Neuronal stem cell (in vitro differentiated cells): ENCODE measurements around the gene KCNK3.
"Not testable (repeated sequence)": the region's sequence is repeated elsewhere in the genome, so short reads cannot be mapped to it uniquely, and the experiment has no call there.

Experiments used
- DNase-seq: peaks from one replicate; pipeline ENCODE4 v3.0.0-alpha.2; 2013; ENCODE audit warnings: low spot score
- H2AFZ ChIP-seq: one replicate; pipeline ENCODE4 v1.6.1; 2013; ENCODE audit warnings: mild to moderate bottlenecking, low read length, inconsistent platforms
- H2AK5ac ChIP-seq: 2 replicates; pipeline ENCODE4 v1.6.1; 2013; ENCODE audit warnings: low read depth, mild to moderate bottlenecking, inconsistent platforms, low read length, moderate library complexity, mixed read lengths
- H2BK120ac ChIP-seq: 2 replicates; pipeline ENCODE4 v1.6.1; 2013; ENCODE audit warnings: low read depth, mild to moderate bottlenecking, inconsistent platforms, low read length, moderate library complexity, mixed read lengths
- H2BK12ac ChIP-seq: one replicate; pipeline ENCODE4 v1.6.1; 2013; ENCODE audit warnings: low read length, inconsistent platforms
- H2BK15ac ChIP-seq: 2 replicates; pipeline ENCODE4 v1.6.1; 2013; ENCODE audit warnings: mild to moderate bottlenecking, low read length, inconsistent platforms, mixed read lengths
- H2BK5ac ChIP-seq: one replicate; pipeline ENCODE4 v1.6.1; 2013; ENCODE audit warnings: inconsistent platforms, mild to moderate bottlenecking, low read length, moderate library complexity
- H3K14ac ChIP-seq: one replicate; pipeline ENCODE4 v1.6.1; 2013; ENCODE audit warnings: low read length, inconsistent platforms
- H3K18ac ChIP-seq: 2 replicates; pipeline ENCODE4 v1.6.1; 2013; ENCODE audit warnings: low read length, inconsistent platforms
- H3K23ac ChIP-seq: 2 replicates; pipeline ENCODE4 v1.6.1; 2013; ENCODE audit warnings: low read depth, mild to moderate bottlenecking, mixed read lengths, low read length, inconsistent platforms; ENCODE audit not compliant: poor library complexity
- H3K27ac ChIP-seq: replicated peaks from 3 replicates; pipeline ENCODE4 v1.5.1; 2013; ENCODE audit warnings: low read length, inconsistent platforms
- H3K27me3 ChIP-seq, 3 experiments: 2 replicates each; pipeline ENCODE4 v1.6.1; 2013; ENCODE audit warnings: low read length in 3 of 3, mild to moderate bottlenecking in 2 of 3, inconsistent platforms in 1 of 3, low read depth in 1 of 3, mixed read lengths in 1 of 3, moderate library complexity in 1 of 3; ENCODE audit not compliant: control insufficient read depth in 3 of 3, insufficient read depth in 3 of 3
- H3K36me3 ChIP-seq, 2 donors: replicated peaks in 1 of 2; 2 replicates each; pipeline ENCODE4 v1.6.1; 2013; ENCODE audit warnings: low read length in 2 of 2; ENCODE audit not compliant: control insufficient read depth in 2 of 2, insufficient read depth in 2 of 2
- H3K4ac ChIP-seq: 2 replicates; pipeline ENCODE4 v1.6.1; 2013; ENCODE audit warnings: inconsistent platforms, mild to moderate bottlenecking, low read length, moderate library complexity
- H3K4me1 ChIP-seq, 2 donors: 1 replicate in 1 of 2; 2 replicates in 1 of 2; pipeline ENCODE4 v1.6.1; 2013; ENCODE audit warnings: low read length in 2 of 2, low read depth in 1 of 2; ENCODE audit not compliant: control insufficient read depth in 2 of 2, insufficient read depth in 1 of 2
- H3K4me2 ChIP-seq: one replicate; pipeline ENCODE4 v1.6.1; 2013; ENCODE audit warnings: mild to moderate bottlenecking, low read length, inconsistent platforms; ENCODE audit not compliant: insufficient read depth, poor library complexity, severe bottlenecking
- H3K4me3 ChIP-seq, 2 donors: 2 replicates each; pipeline ENCODE4 v1.5.1; 2013; ENCODE audit warnings: low read length in 2 of 2, mild to moderate bottlenecking in 2 of 2, inconsistent platforms in 1 of 2, moderate library complexity in 1 of 2
- H3K79me1 ChIP-seq: one replicate; pipeline ENCODE4 v1.6.1; 2013; ENCODE audit warnings: low read depth, mild to moderate bottlenecking, inconsistent platforms, low read length, moderate library complexity
- H3K9ac ChIP-seq: one replicate; pipeline ENCODE4 v1.6.1; 2013; ENCODE audit warnings: mild to moderate bottlenecking, low read depth, low read length, inconsistent platforms; ENCODE audit not compliant: poor library complexity
- H3K9me3 ChIP-seq, 2 donors: replicated peaks in 1 of 2; 2 replicates each; pipeline versions ENCODE3 to v1.6.1; 2013; ENCODE audit warnings: low read length in 2 of 2, mild to moderate bottlenecking in 2 of 2, inconsistent platforms in 1 of 2, low read depth in 1 of 2, mixed read lengths in 1 of 2, moderate library complexity in 1 of 2; ENCODE audit not compliant: control insufficient read depth in 2 of 2, insufficient read depth in 1 of 2
- H4K8ac ChIP-seq: one replicate; pipeline ENCODE4 v1.6.1; 2013; ENCODE audit warnings: low read depth, mild to moderate bottlenecking, inconsistent platforms, low read length, moderate library complexity
- H4K91ac ChIP-seq: one replicate; pipeline ENCODE4 v1.6.1; 2013; ENCODE audit warnings: low read length, low read depth, mild to moderate bottlenecking, inconsistent platforms; ENCODE audit not compliant: poor library complexity
- WGBS, 2 donors: extraction: QIAGEN DNeasy Blood & Tissue Kit; methylation state at CpG; one replicate each; pipeline ENCODE4 v1.1.7; 2013; ENCODE audit warnings: missing lambda C conversion rate in 2 of 2, mixed read lengths in 1 of 2; ENCODE audit not compliant: insufficient read length in 2 of 2, insufficient replicate concordance in 1 of 2; ENCODE audit errors: extremely low coverage in 2 of 2; 5-methylcytosine and 5-hydroxymethylcytosine counted together

Gene KCNK3

DNA sequence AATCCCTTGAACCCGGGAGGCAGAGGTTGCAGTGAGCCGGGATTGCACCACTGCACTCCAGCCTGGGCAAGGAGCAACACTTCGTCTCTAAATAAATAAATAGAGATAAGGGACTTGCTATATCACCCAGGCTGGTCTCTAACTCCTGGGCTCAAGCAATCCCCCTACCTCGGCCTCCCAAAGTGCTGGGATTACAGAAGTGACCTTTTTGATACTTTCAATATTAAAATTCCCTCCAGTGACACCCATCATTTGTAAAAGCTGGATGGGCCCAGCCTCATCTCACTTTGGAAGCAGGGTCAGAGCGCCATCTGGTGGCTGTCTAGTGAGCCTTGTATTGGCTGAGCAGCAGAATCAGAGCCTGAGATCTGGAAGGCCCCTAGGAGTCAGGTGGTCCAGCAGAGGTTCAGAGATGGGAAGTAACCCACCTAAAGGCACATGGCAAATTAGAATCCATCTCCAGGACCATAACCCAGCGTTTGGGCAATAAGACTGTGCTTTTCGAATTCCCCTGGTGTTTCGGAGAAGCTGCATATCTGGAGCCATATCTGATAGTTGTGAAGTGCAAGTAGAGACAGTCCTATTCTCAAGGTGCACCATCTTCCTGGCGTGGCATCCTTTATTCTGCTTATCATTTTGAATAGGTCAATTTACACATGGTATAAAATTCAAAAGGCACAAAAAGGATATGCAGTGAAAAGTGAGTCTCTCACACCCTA, 53.2 kb downstream of the KCNK3 start:
- peak overlapping the region; percentile 37 for H2AFZ ChIP-seq
- H3K27me3 ChIP-seq: no peaks in the 10 kb centered on the region
- no peak overlapping the region for H2BK12ac ChIP-seq
- H3K23ac ChIP-seq: no peak overlapping the region
- no peak overlapping the region for H2AK5ac ChIP-seq
- H3K4ac ChIP-seq: no peak overlapping the region
- H2BK5ac ChIP-seq: no peak overlapping the region
- H2BK120ac ChIP-seq: no peak overlapping the region
- no peak overlapping the region for H3K14ac ChIP-seq
- H3K18ac ChIP-seq: no peak overlapping the region
- no peak overlapping the region for H3K27ac ChIP-seq
- no peak overlapping the region for H4K91ac ChIP-seq
- no peak overlapping the region for H3K4me2 ChIP-seq
- no peak overlapping the region for H3K9ac ChIP-seq
- H4K8ac ChIP-seq: no peak overlapping the region
- no CpG with 5 or more reads among the region's 9 CpGs for WGBS, 2 donors
- H3K36me3 ChIP-seq: no peaks in the 10 kb centered on the region
- H3K79me1 ChIP-seq: no peaks in the 10 kb centered on the region
- no peak overlapping the region for H2BK15ac ChIP-seq
- peaks cover 2 to 11% of the 10 kb centered on the region in 2 donors for H3K4me1 ChIP-seq
- DNase-seq: peak; percentile 82
- no peaks in the 10 kb centered on the region for H3K9me3 ChIP-seq
- no peak overlapping the region for H3K4me3 ChIP-seq

DNA sequence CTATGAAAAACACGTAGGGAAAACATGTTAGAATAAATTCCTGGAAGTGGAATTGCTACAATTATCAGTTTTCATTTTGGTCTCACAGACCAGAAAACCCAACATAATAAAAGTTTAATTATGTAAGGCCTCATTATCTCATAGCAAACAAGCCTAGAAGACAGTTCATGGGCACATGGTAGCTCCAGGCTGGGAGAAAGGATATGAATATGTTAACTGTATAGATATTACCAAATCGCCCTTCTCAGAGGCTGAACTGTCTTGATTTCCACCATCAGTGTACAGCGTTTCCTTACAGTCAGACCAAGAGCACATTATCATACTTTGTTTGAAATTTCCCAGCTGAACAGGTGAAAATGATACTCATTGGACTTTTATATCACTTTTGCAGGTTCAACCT, 54.4 kb downstream of the KCNK3 start:
- no peak overlapping the region for H2AFZ ChIP-seq
- H2BK120ac ChIP-seq: no peak overlapping the region
- H2BK5ac ChIP-seq: no peak overlapping the region
- H3K4ac ChIP-seq: no peak overlapping the region
- H3K4me2 ChIP-seq: no peak overlapping the region
- no peak overlapping the region for H3K9ac ChIP-seq
- H3K27ac ChIP-seq: no peak overlapping the region
- peaks cover 4 to 9% of the 10 kb centered on the region in 2 donors for H3K9me3 ChIP-seq
- no peak overlapping the region for H3K23ac ChIP-seq
- no peak overlapping the region for H2AK5ac ChIP-seq
- peaks cover 0 to 7% of the 10 kb centered on the region in 2 donors for H3K36me3 ChIP-seq
- no peak overlapping the region for H3K4me3 ChIP-seq
- H3K27me3 ChIP-seq: no peaks in the 10 kb centered on the region
- H2BK12ac ChIP-seq: no peak overlapping the region
- H3K14ac ChIP-seq: no peak overlapping the region
- no peak overlapping the region for H2BK15ac ChIP-seq
- no CpG with 5 or more reads among the region's 3 CpGs for WGBS, 2 donors
- no peak for DNase-seq
- no peaks in the 10 kb centered on the region for H3K79me1 ChIP-seq
- H4K8ac ChIP-seq: no peak overlapping the region
- no peak overlapping the region for H4K91ac ChIP-seq
- H3K4me1 ChIP-seq: peaks cover 0 to 9% of the 10 kb centered on the region in 2 donors
- no peak overlapping the region for H3K18ac ChIP-seq

DNA sequence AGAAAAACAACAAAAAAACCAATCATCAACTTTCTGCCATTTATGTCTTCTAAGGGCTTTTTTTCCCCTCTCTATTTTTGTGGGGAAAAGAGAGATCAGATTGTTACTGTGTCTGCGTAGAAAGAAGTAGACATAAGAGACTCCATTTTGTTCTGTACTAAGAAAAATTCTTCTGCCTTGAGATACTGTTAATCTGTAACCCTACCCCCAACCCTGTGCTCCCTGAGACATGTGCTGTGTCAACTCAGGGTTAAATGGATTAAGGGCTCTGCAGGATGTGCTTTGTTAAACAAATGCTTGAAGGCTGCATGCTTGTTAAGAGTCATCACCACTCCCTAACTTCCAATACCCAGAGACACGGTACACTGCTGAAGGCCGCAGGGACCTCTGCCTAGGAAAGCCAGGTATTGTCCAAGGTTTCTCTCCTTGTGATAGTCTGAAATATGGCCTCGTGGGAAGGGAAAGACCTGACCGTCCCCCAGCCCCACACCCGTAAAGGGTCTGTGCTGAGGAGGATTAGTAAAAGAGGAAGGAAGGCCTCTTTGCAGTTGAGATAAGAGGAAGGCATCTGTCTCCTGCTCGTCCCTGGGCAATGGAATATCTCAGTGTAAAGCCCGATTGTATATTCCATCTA, 57.4 kb downstream of the KCNK3 start:
- H3K36me3 ChIP-seq: not testable (repeated sequence)

DNA sequence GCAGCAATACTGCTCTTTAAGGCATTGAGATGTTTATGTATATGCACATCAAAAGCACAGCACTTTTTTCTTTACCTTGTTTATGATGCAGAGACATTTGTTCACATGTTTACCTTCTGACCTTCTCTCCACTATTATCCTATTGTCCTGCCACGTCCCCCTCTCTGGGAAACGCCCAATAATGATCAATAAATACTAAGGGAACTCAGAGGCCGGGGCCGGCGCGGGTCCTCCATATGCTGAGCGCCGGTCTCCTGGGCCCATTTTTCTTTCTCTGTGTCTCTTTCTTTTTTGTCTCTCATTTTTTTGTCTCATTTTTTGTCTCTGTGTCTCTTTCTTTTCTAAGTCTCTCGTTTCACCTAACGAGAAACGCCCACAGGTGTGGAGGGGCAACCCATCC, 57.9 kb downstream of the KCNK3 start:
- not testable (repeated sequence) for H3K23ac ChIP-seq, H3K79me1 ChIP-seq, H3K18ac ChIP-seq, H3K9ac ChIP-seq, H3K27ac ChIP-seq, H3K36me3 ChIP-seq, H2BK12ac ChIP-seq, H2BK120ac ChIP-seq, H2BK5ac ChIP-seq, H2BK15ac ChIP-seq, H3K27me3 ChIP-seq, H4K91ac ChIP-seq, H3K9me3 ChIP-seq, H3K4ac ChIP-seq, DNase-seq, H2AK5ac ChIP-seq, H3K14ac ChIP-seq, H4K8ac ChIP-seq
- H2AFZ ChIP-seq: peak overlapping the region; percentile 6
- WGBS, 2 donors: no CpG with 5 or more reads among the region's 11 CpGs
- H3K4me1 ChIP-seq: peaks cover 8 to 28% of the 10 kb centered on the region in 2 donors
- peak overlapping the region in 1 of 2 donors; percentile 45 for H3K4me3 ChIP-seq
- H3K4me2 ChIP-seq: peak overlapping the region; percentile 14

More for the DNA sequence above, 57.4 kb downstream of the KCNK3 start:
- not testable (repeated sequence) for H3K23ac ChIP-seq, H3K9me3 ChIP-seq, H2BK120ac ChIP-seq, H4K8ac ChIP-seq, H3K4ac ChIP-seq, H3K79me1 ChIP-seq, H2BK12ac ChIP-seq, H3K27me3 ChIP-seq, H2AK5ac ChIP-seq, H3K18ac ChIP-seq, H2BK15ac ChIP-seq, DNase-seq, H4K91ac ChIP-seq, H2BK5ac ChIP-seq, H3K9ac ChIP-seq, H3K14ac ChIP-seq
- Histone ChIP-seq H3K4me3 (peak overlapping the region in 1 of 2 donors; percentile 45), H3K4me1 (peaks cover 4 to 23% of the 10 kb centered on the region in 2 donors), H3K4me2 (peak overlapping the region; percentile 37), H3K27ac (peak overlapping the region; percentile 61), H2AFZ (peak overlapping the region; percentile 62)
- WGBS, 2 donors: no CpG with 5 or more reads among the region's 8 CpGs
